ENCODE measurements around the gene HTR7. TPM values are rescaled to one million over a fixed set of nuclear protein-coding genes. Genes with fewer than 3 reads are reported as not detected.
"Not testable (repeated sequence)": the region's sequence is repeated elsewhere in the genome, so short reads cannot be mapped to it uniquely, and the experiment has no call there.

Gene HTR7
- total RNA-seq, 1 donor from 2014 or later, result not detected

DNA sequence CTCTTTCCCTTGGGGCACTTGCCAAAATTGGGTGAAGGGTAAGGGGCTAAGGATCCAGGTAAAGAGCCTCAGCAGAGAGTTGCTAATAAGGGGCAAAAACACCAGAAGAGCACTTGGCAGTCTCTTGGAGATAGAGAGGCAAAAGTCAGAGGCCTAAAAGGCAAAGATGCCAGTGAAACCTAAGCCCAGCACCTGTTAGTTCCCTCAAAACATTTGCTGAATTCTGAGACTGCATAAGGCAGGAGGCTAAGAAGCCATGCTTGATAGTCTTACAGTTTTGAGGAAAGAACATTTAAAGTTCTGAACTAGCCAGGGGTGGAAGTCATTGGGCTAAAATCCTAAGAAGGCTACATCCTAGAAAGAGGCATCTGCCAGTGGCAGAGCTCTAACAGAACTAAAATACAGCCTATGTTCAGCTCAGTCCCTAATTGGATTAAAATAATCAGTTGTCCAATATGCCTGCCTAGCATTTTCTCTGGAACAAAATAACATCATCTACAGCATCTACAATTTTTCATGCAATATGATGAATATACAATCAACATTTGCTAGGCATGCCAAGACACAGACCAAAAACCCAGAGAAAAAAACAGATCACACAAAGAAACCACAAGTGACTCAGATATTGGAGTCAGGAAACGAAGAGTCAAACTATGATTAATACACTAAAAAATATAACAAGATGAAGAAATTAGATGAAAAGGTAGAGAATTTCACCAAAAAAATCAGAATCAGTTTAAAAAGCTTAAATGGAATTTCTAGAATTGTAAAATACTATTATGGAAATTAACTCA is 7.7 kb downstream of the HTR7 start:
- no peak for DNase-seq (ENCODE audit: low spot score)
- intact Hi-C loops (cut with micrococcal nuclease), result no loop called here
- Mint-ChIP-seq H3K27me3 (ENCODE audit: insufficient read depth) (peaks cover 15% of the 10 kb centered on the region), H3K4me1 (ENCODE audit: low read depth) (peaks cover 7% of the 10 kb centered on the region), H3K27ac (no peak overlapping the region), H3K9me3 (peaks cover 14% of the 10 kb centered on the region), H3K36me3 (ENCODE audit: low read depth) (peaks cover 4% of the 10 kb centered on the region), H3K4me3 (no peak overlapping the region)

DNA sequence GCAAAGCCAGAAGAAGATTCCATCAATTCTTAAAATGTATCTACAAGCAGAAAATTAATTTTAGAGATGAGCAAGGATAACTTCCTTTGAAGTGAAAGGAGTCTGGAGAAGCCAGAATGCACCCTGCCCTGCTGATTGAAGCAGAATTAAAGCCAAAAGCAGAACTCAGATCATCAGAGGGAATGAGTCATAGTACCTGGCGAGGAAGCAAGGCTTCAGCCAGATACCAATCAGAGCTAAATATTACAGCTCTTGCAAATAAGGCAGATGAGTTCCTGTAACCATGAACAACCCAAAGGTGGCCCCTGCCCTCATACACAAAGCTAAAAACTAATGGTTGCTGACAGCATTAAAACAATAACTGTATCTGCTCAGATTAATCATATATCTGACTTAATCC is 10.4 kb downstream of the HTR7 start:
- DNase-seq (ENCODE audit: low spot score), result no peak
- Mint-ChIP-seq H3K4me3 (no peak overlapping the region), H3K9me3 (peaks cover 14% of the 10 kb centered on the region), H3K4me1 (ENCODE audit: low read depth) (peaks cover 7% of the 10 kb centered on the region), H3K27ac (no peak overlapping the region), H3K36me3 (ENCODE audit: low read depth) (peaks cover 4% of the 10 kb centered on the region), H3K27me3 (ENCODE audit: insufficient read depth) (peaks cover 11% of the 10 kb centered on the region)
- intact Hi-C loops (cut with micrococcal nuclease), result no loop called here

DNA sequence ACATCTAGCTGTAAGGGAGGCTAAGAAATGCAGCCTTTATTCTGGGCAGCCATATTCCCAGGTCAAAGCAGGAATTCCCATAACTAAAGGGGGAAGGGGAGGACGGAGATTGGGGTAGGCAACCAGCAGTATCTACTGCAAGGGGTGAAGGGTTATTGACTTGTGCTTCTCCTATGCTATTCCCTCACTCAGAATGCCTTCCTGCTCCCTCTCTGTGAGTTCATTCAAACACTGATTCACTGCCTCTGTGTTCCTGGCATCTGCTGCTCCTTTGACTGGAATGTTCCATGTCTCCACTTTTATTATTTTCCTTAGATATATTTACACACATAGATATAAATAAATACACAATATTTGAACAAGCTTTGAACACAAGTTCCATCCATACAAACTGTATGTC is 11.1 kb downstream of the HTR7 start:
- no peak for DNase-seq (ENCODE audit: low spot score)
- Mint-ChIP-seq H3K36me3 (ENCODE audit: low read depth) (peaks cover 3% of the 10 kb centered on the region), H3K27ac (no peak overlapping the region), H3K9me3 (peaks cover 12% of the 10 kb centered on the region), H3K27me3 (ENCODE audit: insufficient read depth) (peaks cover 10% of the 10 kb centered on the region), H3K4me3 (no peak overlapping the region), H3K4me1 (ENCODE audit: low read depth) (peaks cover 7% of the 10 kb centered on the region)
- intact Hi-C loops (cut with micrococcal nuclease), result no loop called here

DNA sequence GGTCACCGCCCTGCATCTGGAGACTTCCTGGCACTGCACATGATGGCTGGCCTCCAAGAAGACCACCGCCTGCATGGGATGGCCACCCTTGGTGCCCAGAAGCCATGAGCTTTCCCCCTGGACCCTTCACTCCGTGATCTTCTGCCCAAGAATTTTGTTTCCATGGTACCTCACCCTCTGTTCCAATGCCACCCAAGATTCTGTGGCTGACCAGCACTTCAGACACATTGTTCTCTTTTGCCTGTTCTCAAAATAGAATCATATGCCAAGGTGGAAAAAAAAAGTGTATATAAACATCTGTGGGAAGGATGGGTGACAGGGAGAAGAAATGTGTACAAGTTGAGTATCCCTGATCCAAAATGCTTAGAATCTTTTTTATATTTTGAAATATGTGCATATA is 12.1 kb downstream of the HTR7 start:
- H3K36me3 Mint-ChIP-seq (ENCODE audit: low read depth), result peaks cover 2% of the 10 kb centered on the region
- intact Hi-C loops (cut with micrococcal nuclease), result no loop called here
- H3K4me1 Mint-ChIP-seq (ENCODE audit: low read depth), result peaks cover 7% of the 10 kb centered on the region
- DNase-seq (ENCODE audit: low spot score), result no peak
- no peak overlapping the region for H3K27ac Mint-ChIP-seq
- H3K9me3 Mint-ChIP-seq, result peaks cover 5% of the 10 kb centered on the region
- peaks cover 8% of the 10 kb centered on the region for H3K27me3 Mint-ChIP-seq (ENCODE audit: insufficient read depth)
- H3K4me3 Mint-ChIP-seq, result no peak overlapping the region

DNA sequence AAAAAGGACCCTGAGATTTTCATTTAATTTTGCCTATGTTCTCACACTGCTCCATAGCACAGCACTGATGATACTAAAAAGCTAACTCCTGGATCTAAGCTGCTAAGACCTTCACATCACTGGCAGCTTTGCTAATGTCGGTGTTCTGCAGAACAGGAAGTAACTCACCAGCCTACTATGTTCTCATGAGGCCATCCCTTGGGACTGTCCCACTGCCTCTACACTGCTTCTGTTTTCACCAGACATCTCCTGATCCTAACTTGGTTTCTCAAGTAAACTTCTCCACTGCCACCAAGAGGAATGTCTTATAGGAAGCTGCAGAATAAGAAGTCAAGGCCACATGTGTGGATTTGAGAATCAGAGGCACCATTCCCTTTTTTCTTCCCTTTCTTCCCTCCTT is 15.1 kb downstream of the HTR7 start:
- Mint-ChIP-seq H3K27ac (no peak overlapping the region), H3K4me3 (no peak overlapping the region), H3K4me1 (ENCODE audit: low read depth) (no peaks in the 10 kb centered on the region), H3K36me3 (ENCODE audit: low read depth) (no peaks in the 10 kb centered on the region), H3K27me3 (ENCODE audit: insufficient read depth) (peaks cover 8% of the 10 kb centered on the region), H3K9me3 (no peaks in the 10 kb centered on the region)
- DNase-seq (ENCODE audit: low spot score), result no peak
- intact Hi-C loops (cut with micrococcal nuclease), result no loop called here

DNA sequence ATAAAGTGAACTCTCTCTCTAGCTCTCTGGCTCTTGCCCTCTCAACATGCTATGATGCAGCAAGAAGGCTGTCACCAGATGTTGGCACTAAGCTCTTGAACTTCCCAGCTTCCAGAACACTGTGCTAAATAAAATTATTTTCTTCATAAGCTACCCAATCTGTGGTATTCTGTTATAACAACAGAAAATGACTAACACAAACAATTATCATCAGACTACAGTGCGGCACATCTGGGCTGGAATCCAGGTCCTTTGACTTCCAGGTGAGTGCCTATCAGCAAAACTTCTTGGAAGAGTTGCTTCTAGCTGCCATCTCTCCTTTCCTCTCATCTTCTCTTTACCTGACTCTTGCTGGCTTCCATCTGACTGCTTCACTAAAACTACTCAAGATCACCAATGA is 20.4 kb downstream of the HTR7 start:
- Mint-ChIP-seq H3K27ac (no peak overlapping the region), H3K36me3 (ENCODE audit: low read depth) (no peaks in the 10 kb centered on the region), H3K4me1 (ENCODE audit: low read depth) (no peaks in the 10 kb centered on the region), H3K4me3 (no peak overlapping the region), H3K9me3 (no peaks in the 10 kb centered on the region), H3K27me3 (ENCODE audit: insufficient read depth) (no peaks in the 10 kb centered on the region)
- no peak for DNase-seq (ENCODE audit: low spot score)
- intact Hi-C loops (cut with micrococcal nuclease), result no loop called here

DNA sequence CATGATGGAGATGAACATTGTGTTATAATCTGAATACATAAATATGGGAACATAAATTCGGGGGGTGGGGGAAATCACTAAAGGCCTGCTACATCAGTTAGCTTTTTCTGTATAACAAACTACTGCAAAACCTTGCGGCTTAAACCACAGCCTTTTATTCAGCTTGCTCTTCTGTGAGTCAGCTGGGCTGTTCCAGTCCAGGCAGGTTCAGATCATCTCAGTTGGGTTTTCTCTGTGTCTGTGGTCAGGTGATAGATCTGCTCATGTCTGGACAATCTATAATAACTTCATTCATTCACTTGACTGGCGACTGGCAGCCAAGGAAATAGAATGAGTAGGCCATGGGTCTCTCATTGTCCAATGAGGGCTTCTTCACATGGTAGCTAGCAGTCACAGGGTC is 23.5 kb downstream of the HTR7 start:
- Mint-ChIP-seq H3K36me3 (ENCODE audit: low read depth) (no peaks in the 10 kb centered on the region), H3K27me3 (ENCODE audit: insufficient read depth) (no peaks in the 10 kb centered on the region), H3K4me3 (no peak overlapping the region), H3K4me1 (ENCODE audit: low read depth) (no peaks in the 10 kb centered on the region), H3K27ac (no peak overlapping the region), H3K9me3 (no peaks in the 10 kb centered on the region)
- intact Hi-C loops (cut with micrococcal nuclease), result no loop called here
- no peak for DNase-seq (ENCODE audit: low spot score)

DNA sequence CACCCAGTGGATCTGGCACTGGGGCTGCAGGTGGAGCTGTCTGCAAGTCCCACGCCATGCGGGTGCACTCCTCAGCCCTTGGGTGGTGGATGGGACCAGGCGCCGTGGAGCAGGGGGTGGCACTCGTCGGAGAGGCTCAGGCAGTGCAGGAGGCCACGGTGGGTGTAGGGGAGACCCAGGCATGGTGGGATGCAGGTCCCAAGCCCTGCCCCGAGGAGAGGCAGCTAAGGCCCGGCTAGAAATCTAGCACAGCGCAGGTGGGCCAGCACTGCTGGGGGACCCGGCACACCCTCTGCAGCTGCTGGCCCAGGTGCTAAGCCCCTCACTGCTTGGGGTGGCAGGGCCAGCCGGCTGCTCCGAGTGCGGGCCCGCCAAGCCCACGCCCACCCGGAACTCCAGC is 25.7 kb downstream of the HTR7 start:
- no peaks in the 10 kb centered on the region for H3K27me3 Mint-ChIP-seq (ENCODE audit: insufficient read depth)
- no peaks in the 10 kb centered on the region for H3K36me3 Mint-ChIP-seq (ENCODE audit: low read depth)
- H3K4me3 Mint-ChIP-seq, result no peak overlapping the region
- no peaks in the 10 kb centered on the region for H3K9me3 Mint-ChIP-seq
- no peak overlapping the region for H3K27ac Mint-ChIP-seq
- H3K4me1 Mint-ChIP-seq (ENCODE audit: low read depth), result no peaks in the 10 kb centered on the region
- DNase-seq (ENCODE audit: low spot score), result no peak
- intact Hi-C loops (cut with micrococcal nuclease), result no loop called here

DNA sequence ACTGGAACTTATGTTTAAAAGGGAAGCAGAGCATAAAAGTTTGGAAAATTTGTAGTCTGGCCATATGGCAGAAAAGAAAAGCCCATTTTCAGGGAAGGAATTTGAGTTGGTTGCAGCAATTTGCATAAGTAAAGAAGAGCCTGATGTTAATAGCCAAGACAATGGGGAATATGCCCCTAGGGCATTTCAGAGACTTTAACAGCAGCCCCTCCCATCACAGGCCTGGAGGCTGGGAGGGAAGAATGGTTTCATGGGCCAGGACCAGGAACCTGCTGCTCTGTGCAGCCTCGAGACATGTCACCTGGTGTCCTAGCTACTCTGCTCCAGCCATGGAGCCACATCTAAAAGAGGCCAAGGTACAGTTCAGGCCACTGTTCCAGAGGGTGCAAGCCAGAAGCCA is 35.3 kb downstream of the HTR7 start:
- peaks cover 8% of the 10 kb centered on the region for H3K9me3 Mint-ChIP-seq
- H3K36me3 Mint-ChIP-seq (ENCODE audit: low read depth), result no peaks in the 10 kb centered on the region
- peaks cover 8% of the 10 kb centered on the region for H3K27me3 Mint-ChIP-seq (ENCODE audit: insufficient read depth)
- no peak overlapping the region for H3K4me3 Mint-ChIP-seq
- H3K4me1 Mint-ChIP-seq (ENCODE audit: low read depth), result no peaks in the 10 kb centered on the region
- no peak overlapping the region for H3K27ac Mint-ChIP-seq
- DNase-seq (ENCODE audit: low spot score), result no peak
- intact Hi-C loops (cut with micrococcal nuclease), result no loop called here

DNA sequence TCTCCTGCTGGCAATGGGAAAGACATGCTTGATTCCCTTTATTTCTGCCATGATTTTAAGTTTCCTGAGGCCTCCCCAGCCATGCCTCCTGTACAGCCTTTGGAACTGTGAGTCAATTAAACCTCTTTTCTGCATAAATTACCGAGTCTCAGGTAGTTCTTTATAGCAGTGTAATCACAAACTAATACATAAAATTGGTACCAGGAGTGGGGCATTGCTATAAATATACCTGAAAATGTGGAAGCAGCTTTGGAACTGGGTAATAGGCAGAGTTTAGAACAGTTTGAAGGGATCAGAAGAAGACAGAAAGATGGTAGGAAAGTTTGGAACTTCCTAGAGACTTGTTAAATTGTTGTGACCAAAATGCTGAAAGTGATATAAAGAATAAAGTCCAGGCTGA is 36.0 kb downstream of the HTR7 start:
- intact Hi-C loops (cut with micrococcal nuclease); H3K4me1 Mint-ChIP-seq (ENCODE audit: low read depth): not testable (repeated sequence)

DNA sequence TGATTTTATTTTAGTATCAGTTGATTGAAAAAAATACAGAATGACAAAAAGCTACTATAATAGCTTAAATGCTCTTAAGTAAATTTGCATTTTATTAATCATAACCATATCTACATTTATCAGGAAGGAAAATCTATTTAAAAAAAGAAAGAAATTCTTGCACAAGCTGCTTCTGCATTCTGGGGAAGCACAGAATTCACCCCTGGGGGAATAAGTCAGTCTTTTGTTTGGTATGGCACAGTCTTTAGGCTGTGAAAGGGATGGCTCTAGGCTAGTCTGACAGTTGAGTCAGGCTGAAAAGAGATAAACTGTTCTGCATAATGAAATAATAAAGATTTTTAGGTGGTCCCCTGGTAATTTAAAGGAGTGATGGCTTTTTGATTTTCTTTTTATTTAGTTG is 37.9 kb downstream of the HTR7 start:
- H3K27ac Mint-ChIP-seq, result no peak overlapping the region
- DNase-seq (ENCODE audit: low spot score), result no peak
- H3K4me3 Mint-ChIP-seq, result no peak overlapping the region
- peaks cover 4% of the 10 kb centered on the region for H3K27me3 Mint-ChIP-seq (ENCODE audit: insufficient read depth)
- peaks cover 8% of the 10 kb centered on the region for H3K9me3 Mint-ChIP-seq
- intact Hi-C loops (cut with micrococcal nuclease), result no loop called here
- no peaks in the 10 kb centered on the region for H3K4me1 Mint-ChIP-seq (ENCODE audit: low read depth)
- H3K36me3 Mint-ChIP-seq (ENCODE audit: low read depth), result no peaks in the 10 kb centered on the region

More for the DNA sequence above, 36.0 kb downstream of the HTR7 start:
- not testable (repeated sequence) for DNase-seq (ENCODE audit: low spot score); H3K4me3 Mint-ChIP-seq; H3K9me3 Mint-ChIP-seq; H3K36me3 Mint-ChIP-seq (ENCODE audit: low read depth); H3K27me3 Mint-ChIP-seq (ENCODE audit: insufficient read depth); H3K27ac Mint-ChIP-seq

DNA sequence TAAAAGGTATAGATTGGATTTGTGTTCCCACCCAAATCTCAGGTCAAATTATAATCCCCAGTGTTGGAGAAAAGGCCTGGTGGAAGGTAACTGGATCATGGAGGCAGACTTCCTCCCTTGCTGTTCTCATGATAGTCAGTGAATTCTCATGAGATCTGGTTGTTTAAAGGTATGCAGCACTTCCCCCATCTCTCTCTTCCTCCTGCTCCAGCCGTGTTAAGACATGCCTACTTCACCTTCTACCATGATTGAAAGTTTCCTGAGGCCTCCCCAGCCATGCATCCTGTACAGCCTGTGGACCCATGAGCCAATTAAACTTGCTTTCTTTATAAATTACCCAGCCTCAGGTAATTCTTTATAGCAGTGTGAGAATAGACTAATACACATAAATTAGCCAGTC is 39.1 kb downstream of the HTR7 start:
- no peak for DNase-seq (ENCODE audit: low spot score)
- Mint-ChIP-seq H3K36me3 (ENCODE audit: low read depth) (no peaks in the 10 kb centered on the region), H3K4me3 (no peak overlapping the region), H3K4me1 (ENCODE audit: low read depth) (no peaks in the 10 kb centered on the region), H3K9me3 (peaks cover 8% of the 10 kb centered on the region), H3K27me3 (ENCODE audit: insufficient read depth) (peaks cover 4% of the 10 kb centered on the region), H3K27ac (no peak overlapping the region)
- intact Hi-C loops (cut with micrococcal nuclease), result no loop called here

DNA sequence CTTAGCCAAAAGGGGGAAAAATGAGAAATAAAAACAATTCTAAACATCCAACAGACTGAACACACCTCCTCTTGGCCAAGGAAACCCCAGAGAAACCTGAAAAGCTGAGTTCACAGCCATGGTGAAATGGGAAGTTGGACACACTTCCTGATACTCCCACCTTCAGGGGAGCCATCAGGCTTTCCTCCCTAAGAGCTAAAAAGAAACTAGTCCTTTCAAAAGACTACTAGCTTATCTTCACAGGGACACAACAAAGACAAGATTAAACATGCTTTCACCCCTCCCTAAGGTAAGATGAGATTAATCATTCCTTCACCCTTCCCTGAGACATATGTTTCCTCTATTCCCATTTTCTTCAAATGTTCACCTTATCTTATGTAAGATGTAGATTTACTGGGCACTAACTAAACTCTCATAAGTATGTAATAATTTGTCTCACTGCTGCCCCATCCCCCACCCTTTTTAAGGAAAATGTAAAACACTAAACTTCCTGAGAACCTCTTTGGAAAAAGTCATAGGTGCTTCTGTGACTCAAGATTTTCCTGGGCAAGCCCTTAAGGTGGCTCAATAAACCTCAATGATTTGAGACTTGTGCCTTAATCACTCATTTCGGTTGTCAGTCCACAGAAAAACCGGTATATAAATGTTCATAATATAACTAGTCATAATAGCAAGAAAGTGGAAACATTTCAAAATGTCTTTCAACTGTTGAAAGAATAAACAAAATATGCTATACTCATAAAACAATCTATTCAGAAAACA is 40.5 kb downstream of the HTR7 start:
- Mint-ChIP-seq H3K36me3 (ENCODE audit: low read depth) (no peaks in the 10 kb centered on the region), H3K9me3 (peaks cover 7% of the 10 kb centered on the region), H3K27ac (no peak overlapping the region), H3K4me1 (ENCODE audit: low read depth) (no peaks in the 10 kb centered on the region), H3K27me3 (ENCODE audit: insufficient read depth) (peaks cover 4% of the 10 kb centered on the region), H3K4me3 (no peak overlapping the region)
- intact Hi-C loops (cut with micrococcal nuclease), result no loop called here
- no peak for DNase-seq (ENCODE audit: low spot score)
